ENCODE data around the gene TMSB15C.
"Not testable (repeated sequence)": the region's sequence is repeated elsewhere in the genome, so short reads cannot be mapped to it uniquely, and the experiment has no call there.

DNA sequence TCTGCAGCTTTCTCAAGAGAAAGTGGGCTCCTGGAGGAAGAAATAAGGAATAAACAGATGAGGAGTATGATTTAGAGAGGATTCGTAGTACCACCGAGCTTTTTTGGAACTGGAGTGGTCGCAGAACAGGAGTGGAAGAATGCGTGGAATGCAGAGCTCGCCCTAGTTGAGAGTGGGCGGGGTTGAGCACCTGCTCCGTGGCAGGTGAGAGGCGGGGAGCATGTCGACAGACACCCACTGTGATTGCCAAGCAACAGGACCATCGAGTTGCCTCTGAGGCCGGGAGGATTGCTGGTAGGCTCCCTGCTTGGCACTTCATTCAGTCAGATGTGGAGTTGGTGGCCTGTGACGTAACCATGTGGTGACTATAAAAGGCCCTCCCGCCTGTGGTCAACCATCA is 21.1 kb downstream of the TMSB15C start:
- TF ChIP-seq, protein P1, sequence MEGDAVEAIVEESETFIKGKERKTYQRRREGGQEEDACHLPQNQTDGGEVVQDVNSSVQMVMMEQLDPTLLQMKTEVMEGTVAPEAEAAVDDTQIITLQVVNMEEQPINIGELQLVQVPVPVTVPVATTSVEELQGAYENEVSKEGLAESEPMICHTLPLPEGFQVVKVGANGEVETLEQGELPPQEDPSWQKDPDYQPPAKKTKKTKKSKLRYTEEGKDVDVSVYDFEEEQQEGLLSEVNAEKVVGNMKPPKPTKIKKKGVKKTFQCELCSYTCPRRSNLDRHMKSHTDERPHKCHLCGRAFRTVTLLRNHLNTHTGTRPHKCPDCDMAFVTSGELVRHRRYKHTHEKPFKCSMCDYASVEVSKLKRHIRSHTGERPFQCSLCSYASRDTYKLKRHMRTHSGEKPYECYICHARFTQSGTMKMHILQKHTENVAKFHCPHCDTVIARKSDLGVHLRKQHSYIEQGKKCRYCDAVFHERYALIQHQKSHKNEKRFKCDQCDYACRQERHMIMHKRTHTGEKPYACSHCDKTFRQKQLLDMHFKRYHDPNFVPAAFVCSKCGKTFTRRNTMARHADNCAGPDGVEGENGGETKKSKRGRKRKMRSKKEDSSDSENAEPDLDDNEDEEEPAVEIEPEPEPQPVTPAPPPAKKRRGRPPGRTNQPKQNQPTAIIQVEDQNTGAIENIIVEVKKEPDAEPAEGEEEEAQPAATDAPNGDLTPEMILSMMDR (IDR thresholded peaks at IDR 0.05; ENCODE audit: borderline replicate concordance, extremely low read depth, low read length, poor library complexity, severe bottlenecking): not testable (repeated sequence)
- TF ChIP-seq EZH2 (IDR thresholded peaks at IDR 0.05; ENCODE audit: borderline replicate concordance, low read depth, low read length, severe bottlenecking): not testable (repeated sequence)
